ENCODE results near the gene ADM.

ADM gene

GRCh38 chr11:10303558-10304363 is 1.1 kb upstream of the ADM start:
- H3K27ac ChIP-seq (ENCODE audit: low read length): no peak overlapping the region
- no peaks in the 10 kb centered on the region; the same call in 1 of the 2 replicates for H3K4me1 ChIP-seq (ENCODE audit: control insufficient read depth, insufficient read depth, low read length)
- no CpG with 5 or more reads among the region's 29 CpGs for WGBS (ENCODE audit: insufficient coverage, insufficient read length)
- DNase-seq (ENCODE audit: low read depth, low spot score): no peak
- H3K9me3 ChIP-seq (ENCODE audit: control insufficient read depth, insufficient read depth, low read length): no peaks in the 10 kb centered on the region
- H3K4me3 ChIP-seq (ENCODE audit: low read length): peak overlapping the region; percentile 59; the same call in 1 of the 2 replicates
- H3K36me3 ChIP-seq (ENCODE audit: control insufficient read depth, insufficient read depth, low read length): peaks cover 3% of the 10 kb centered on the region; the same call in 1 of the 2 replicates
- peaks cover 5% of the 10 kb centered on the region; the same call in 1 of the 2 replicates for H3K27me3 ChIP-seq (ENCODE audit: control insufficient read depth, insufficient read depth, low read length)

- Histone ChIP-seq H3K4me3 (ENCODE audit: low read length) (peak overlapping the region; percentile 75), H3K9me3 (ENCODE audit: control insufficient read depth, insufficient read depth, low read length) (no peaks in the 10 kb centered on the region), H3K27me3 (ENCODE audit: control insufficient read depth, insufficient read depth, low read length) (peaks cover 5% of the 10 kb centered on the region; the same call in 1 of the 2 replicates), H3K4me1 (ENCODE audit: control insufficient read depth, insufficient read depth, low read length) (peaks cover 6% of the 10 kb centered on the region; the same call in 1 of the 2 replicates), H3K36me3 (ENCODE audit: control insufficient read depth, insufficient read depth, low read length) (peaks cover 3% of the 10 kb centered on the region; the same call in 1 of the 2 replicates), H3K27ac (ENCODE audit: low read length) (no peak overlapping the region)
- no CpG with 5 or more reads among the region's 51 CpGs for WGBS (ENCODE audit: insufficient coverage, insufficient read length)
- DNase-seq (ENCODE audit: low read depth, low spot score): no peak
Measured at GRCh38 chr11:10305262-10305963, 540 bp downstream of the ADM start.

GRCh38 chr11:10305964-10306918 is 1.4 kb downstream of the ADM start:
- no peak for DNase-seq (ENCODE audit: low read depth, low spot score)
- Histone ChIP-seq H3K9me3 (ENCODE audit: control insufficient read depth, insufficient read depth, low read length) (no peaks in the 10 kb centered on the region), H3K27me3 (ENCODE audit: control insufficient read depth, insufficient read depth, low read length) (peaks cover 5% of the 10 kb centered on the region; the same call in 1 of the 2 replicates), H3K27ac (ENCODE audit: low read length) (no peak overlapping the region), H3K4me3 (ENCODE audit: low read length) (peak overlapping the region; percentile 75; the same call in 1 of the 2 replicates), H3K4me1 (ENCODE audit: control insufficient read depth, insufficient read depth, low read length) (peaks cover 6% of the 10 kb centered on the region; the same call in 1 of the 2 replicates), H3K36me3 (ENCODE audit: control insufficient read depth, insufficient read depth, low read length) (peaks cover 3% of the 10 kb centered on the region; the same call in 1 of the 2 replicates)
- no CpG with 5 or more reads among the region's 65 CpGs for WGBS (ENCODE audit: insufficient coverage, insufficient read length)

GRCh38 chr11:10307022-10307399 is 2.1 kb downstream of the ADM start:
- H3K9me3 ChIP-seq (ENCODE audit: control insufficient read depth, insufficient read depth, low read length): no peaks in the 10 kb centered on the region
- peak overlapping the region; percentile 75; the same call in 1 of the 2 replicates for H3K4me3 ChIP-seq (ENCODE audit: low read length)
- peaks cover 5% of the 10 kb centered on the region; the same call in 1 of the 2 replicates for H3K27me3 ChIP-seq (ENCODE audit: control insufficient read depth, insufficient read depth, low read length)
- DNase-seq (ENCODE audit: low read depth, low spot score): no peak
- H3K36me3 ChIP-seq (ENCODE audit: control insufficient read depth, insufficient read depth, low read length): peaks cover 3% of the 10 kb centered on the region; the same call in 1 of the 2 replicates
- no CpG with 5 or more reads among the region's 9 CpGs for WGBS (ENCODE audit: insufficient coverage, insufficient read length)
- peaks cover 6% of the 10 kb centered on the region; the same call in 1 of the 2 replicates for H3K4me1 ChIP-seq (ENCODE audit: control insufficient read depth, insufficient read depth, low read length)
- no peak overlapping the region for H3K27ac ChIP-seq (ENCODE audit: low read length)

GRCh38 chr11:10307400-10308200 is 2.7 kb downstream of the ADM start:
- WGBS (ENCODE audit: insufficient coverage, insufficient read length): no CpG with 5 or more reads among the region's 62 CpGs
- Histone ChIP-seq H3K27ac (ENCODE audit: low read length) (no peak overlapping the region), H3K36me3 (ENCODE audit: control insufficient read depth, insufficient read depth, low read length) (peaks cover 3% of the 10 kb centered on the region; the same call in 1 of the 2 replicates), H3K27me3 (ENCODE audit: control insufficient read depth, insufficient read depth, low read length) (no peaks in the 10 kb centered on the region), H3K4me1 (ENCODE audit: control insufficient read depth, insufficient read depth, low read length) (peaks cover 6% of the 10 kb centered on the region; the same call in 1 of the 2 replicates), H3K4me3 (ENCODE audit: low read length) (peak overlapping the region; percentile 75; the same call in 1 of the 2 replicates), H3K9me3 (ENCODE audit: control insufficient read depth, insufficient read depth, low read length) (no peaks in the 10 kb centered on the region)
- DNase-seq (ENCODE audit: low read depth, low spot score): no peak

GRCh38 chr11:10308201-10308954 is 3.5 kb downstream of the ADM start:
- Histone ChIP-seq H3K36me3 (ENCODE audit: control insufficient read depth, insufficient read depth, low read length) (peaks cover 3% of the 10 kb centered on the region; the same call in 1 of the 2 replicates), H3K4me1 (ENCODE audit: control insufficient read depth, insufficient read depth, low read length) (peaks cover 6% of the 10 kb centered on the region; the same call in 1 of the 2 replicates), H3K27ac (ENCODE audit: low read length) (no peak overlapping the region), H3K9me3 (ENCODE audit: control insufficient read depth, insufficient read depth, low read length) (no peaks in the 10 kb centered on the region), H3K4me3 (ENCODE audit: low read length) (peak overlapping the region; percentile 18; the same call in 1 of the 2 replicates), H3K27me3 (ENCODE audit: control insufficient read depth, insufficient read depth, low read length) (no peaks in the 10 kb centered on the region)
- no CpG with 5 or more reads among the region's 16 CpGs for WGBS (ENCODE audit: insufficient coverage, insufficient read length)
- DNase-seq (ENCODE audit: low read depth, low spot score): no peak

- DNase-seq (ENCODE audit: low read depth, low spot score): no peak
- Histone ChIP-seq H3K4me1 (ENCODE audit: control insufficient read depth, insufficient read depth, low read length) (peaks cover 6% of the 10 kb centered on the region; the same call in 1 of the 2 replicates), H3K4me3 (ENCODE audit: low read length) (no peak overlapping the region), H3K27me3 (ENCODE audit: control insufficient read depth, insufficient read depth, low read length) (no peaks in the 10 kb centered on the region), H3K27ac (ENCODE audit: low read length) (no peak overlapping the region), H3K36me3 (ENCODE audit: control insufficient read depth, insufficient read depth, low read length) (peaks cover 3% of the 10 kb centered on the region; the same call in 1 of the 2 replicates), H3K9me3 (ENCODE audit: control insufficient read depth, insufficient read depth, low read length) (no peaks in the 10 kb centered on the region)
- no CpG with 5 or more reads among the region's 12 CpGs for WGBS (ENCODE audit: insufficient coverage, insufficient read length)
Measured at GRCh38 chr11:10309163-10310093, 4.6 kb downstream of the ADM start.

GRCh38 chr11:10310301-10310841 is 5.5 kb downstream of the ADM start:
- peaks cover 3% of the 10 kb centered on the region; the same call in 1 of the 2 replicates for H3K36me3 ChIP-seq (ENCODE audit: control insufficient read depth, insufficient read depth, low read length)
- WGBS (ENCODE audit: insufficient coverage, insufficient read length): no CpG with 5 or more reads among the region's 3 CpGs
- peaks cover 6% of the 10 kb centered on the region; the same call in 1 of the 2 replicates for H3K4me1 ChIP-seq (ENCODE audit: control insufficient read depth, insufficient read depth, low read length)
- H3K27me3 ChIP-seq (ENCODE audit: control insufficient read depth, insufficient read depth, low read length): no peaks in the 10 kb centered on the region
- DNase-seq (ENCODE audit: low read depth, low spot score): no peak
- no peak overlapping the region for H3K27ac ChIP-seq (ENCODE audit: low read length)
- no peaks in the 10 kb centered on the region for H3K9me3 ChIP-seq (ENCODE audit: control insufficient read depth, insufficient read depth, low read length)
- no peak overlapping the region for H3K4me3 ChIP-seq (ENCODE audit: low read length)
